GM19193 (cell line): ENCODE data around the gene TENT5C.

Source experiments
- POLR2A ChIP-seq: IDR thresholded peaks from 4 replicates; pipeline ENCODE4 v1.6.1; 2011; ENCODE audit not compliant: insufficient read depth, insufficient read length; ENCODE audit errors: extremely low read depth

Gene TENT5C

DNA sequence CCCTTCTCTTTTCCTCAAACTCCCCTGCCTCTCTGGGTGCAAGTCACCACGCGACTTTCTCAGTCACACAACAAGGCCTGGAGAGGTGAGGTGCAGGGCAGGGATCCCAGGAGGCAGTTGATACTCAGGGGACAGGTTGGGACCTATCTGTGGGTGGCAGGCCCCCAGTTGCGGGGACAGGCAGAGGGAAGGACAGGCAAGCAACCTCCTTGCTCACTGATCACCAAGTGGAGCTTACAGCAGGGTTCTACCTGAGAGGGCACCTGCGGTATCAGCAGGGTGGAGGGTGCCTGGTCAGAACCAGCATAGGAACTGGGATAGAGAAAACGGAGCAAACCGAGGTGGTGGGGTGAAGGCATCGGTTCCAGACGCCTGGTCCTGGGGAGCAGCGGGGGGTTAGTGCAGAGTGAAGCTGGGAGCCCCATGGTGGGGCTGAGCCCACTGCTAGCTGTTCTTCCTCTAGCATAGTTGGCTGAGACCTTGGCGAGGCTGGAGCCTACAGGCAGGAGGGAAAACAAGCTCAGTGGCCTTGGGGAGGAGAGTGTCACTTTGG, 24.4 kb upstream of the TENT5C start:
- TF ChIP-seq POLR2A = no peak

DNA sequence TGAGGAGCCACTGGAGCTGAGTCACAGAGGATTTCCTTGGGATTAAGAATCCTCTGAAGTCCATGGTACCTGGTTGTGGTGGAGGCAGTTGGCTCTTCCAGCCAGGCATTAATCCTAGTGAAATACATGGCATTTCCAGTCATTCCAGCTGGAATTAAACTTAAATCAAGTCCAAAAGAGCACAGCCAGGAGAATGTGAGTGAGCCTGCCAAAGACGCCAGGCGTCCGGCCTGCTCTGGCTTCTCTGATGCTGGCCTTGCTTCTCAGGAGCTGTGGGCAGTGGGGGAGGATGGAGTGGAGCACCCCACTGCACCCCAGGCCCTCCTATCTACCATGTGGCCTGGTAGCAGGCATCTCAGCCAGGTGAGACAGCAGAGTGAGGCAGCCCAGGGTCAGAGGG, 23.4 kb upstream of the TENT5C start:
- no peak for TF ChIP-seq POLR2A

GRCh38 chr1:117583247-117583646, 22.6 kb upstream of the TENT5C start:
- no peak for TF ChIP-seq POLR2A

DNA sequence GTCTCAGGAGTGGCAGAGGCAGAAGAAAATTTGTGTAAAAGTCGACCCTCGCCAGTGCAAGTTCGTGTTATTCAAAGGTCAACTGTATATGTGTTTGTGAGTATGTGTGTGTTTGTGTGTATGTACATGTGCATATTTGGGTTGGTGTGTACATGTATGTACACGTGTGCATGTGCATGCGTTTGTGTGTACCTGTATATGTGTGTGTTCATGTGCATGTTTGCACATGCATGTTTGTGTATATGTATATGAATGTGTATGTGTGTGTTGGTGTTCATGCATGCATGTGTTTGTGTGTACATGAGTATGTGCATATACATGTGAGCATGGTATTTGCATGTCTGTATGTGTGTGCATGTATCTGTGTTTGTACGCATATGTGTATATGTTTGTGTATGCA, 21.7 kb upstream of the TENT5C start:
- TF ChIP-seq POLR2A = no peak

GRCh38 chr1:117585086-117585485, 20.8 kb upstream of the TENT5C start:
- TF ChIP-seq POLR2A = no peak

DNA sequence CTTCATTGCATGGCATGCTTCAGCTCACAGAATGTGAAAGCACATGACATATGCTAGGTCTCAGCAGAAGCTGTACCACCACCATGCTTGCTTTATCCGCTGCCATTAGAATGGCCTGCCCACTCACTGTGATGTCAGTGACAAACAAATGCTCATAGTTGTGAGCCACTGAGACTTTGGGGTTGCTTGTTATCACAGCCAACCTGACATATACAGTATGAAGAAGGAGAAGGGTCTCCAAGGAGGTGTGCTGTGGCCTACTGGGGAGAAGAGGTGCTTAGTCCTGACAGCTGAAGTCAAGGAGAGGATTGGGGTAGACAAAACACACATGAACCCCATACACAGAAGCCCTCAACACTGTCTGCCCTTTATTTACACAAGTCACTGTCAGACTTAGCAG, 19.5 kb upstream of the TENT5C start:
- TF ChIP-seq POLR2A = no peak

GRCh38 chr1:117586747-117587498, 18.9 kb upstream of the TENT5C start:
- no peak for TF ChIP-seq POLR2A

DNA sequence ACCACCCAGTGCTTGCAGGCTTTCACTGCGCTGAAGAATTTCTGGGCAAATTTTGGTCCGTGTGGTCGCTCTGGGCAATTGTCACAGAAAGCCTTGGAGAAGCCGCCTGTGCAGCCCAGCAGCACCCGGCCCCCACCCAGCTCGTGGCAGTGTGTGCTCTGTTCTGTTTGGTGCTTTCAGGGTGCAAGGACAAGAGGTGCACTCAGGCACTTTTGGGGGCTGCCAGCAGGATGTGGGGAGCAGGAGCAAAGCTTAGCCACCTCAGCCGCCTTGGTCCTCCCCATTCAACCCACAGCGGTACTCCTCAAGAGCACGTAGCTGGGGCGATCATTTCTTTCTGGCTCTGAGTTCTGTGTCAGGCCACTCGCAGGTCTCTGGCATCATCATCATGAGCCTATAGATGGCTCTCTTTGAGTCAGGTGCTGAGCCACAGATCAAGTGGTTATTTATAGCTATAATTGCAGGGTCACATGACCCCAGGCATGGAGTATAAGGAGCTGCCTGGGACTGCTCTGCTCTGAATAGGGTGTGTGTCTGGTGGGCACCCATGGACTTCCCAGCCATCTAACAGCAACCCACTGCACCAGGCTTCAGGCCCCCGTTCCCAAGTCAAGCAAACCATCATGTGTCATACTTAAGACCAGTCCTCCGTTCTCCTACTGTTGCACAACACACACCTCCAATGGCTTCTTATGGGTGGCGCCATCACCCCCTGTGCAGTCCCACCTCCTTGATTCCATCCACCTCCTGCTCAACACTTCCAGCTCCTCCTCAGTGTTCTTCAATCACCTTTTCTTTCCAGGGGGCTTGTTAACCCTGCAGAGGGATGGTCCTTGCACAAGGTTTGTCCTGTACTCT, 18.1 kb upstream of the TENT5C start:
- no peak for TF ChIP-seq POLR2A

DNA sequence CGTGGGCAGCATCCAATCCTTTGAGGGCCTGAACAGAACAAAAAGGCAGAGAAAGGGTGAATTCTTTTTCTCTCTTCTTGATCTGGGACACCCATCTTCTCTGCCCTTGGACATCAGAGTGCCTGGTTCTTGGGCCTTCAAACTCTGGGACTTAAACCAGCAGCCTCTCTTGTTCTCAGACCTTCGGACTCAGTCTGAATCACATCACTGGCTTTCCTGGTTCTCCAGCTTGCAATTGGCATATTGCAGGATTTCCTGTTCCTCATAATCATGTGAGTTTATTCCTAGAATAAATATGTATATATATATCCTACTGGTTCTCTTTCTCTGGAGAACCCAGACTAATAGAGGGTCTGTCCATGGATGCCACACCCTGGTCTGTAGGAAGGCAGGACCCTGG, 16.3 kb upstream of the TENT5C start:
- no peak for TF ChIP-seq POLR2A

DNA sequence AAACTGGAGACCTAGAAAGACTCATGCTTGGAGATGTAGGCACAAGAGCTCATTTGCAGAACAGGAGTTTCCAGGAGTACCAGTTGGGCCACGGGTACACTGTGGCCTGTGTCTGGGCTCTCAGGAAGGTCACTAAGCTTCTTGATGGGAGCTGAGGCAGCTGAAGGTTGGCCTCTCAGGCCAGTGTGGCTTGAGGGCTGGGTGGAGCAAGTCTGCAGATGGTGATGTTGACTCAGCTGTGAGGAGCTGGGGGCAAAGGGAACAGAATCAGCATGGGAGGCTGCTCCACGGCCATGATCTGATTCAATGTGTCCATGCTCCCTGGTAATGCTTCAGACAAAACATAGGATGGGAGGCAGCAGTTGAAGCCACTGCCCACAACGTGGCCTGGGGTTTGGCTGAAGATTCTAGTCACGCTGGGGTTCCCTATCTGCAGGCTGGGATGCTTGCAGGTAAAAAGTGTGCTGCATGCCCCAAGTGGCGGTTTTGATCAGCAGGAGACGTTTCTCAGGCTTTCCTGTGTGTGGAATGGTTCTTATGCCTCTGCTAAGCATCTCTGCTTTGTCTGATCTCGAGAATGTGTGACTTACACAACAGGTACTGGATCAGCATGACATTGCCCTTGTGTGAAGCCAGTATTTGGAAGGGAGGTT, 15.4 kb upstream of the TENT5C start:
- no peak for TF ChIP-seq POLR2A

DNA sequence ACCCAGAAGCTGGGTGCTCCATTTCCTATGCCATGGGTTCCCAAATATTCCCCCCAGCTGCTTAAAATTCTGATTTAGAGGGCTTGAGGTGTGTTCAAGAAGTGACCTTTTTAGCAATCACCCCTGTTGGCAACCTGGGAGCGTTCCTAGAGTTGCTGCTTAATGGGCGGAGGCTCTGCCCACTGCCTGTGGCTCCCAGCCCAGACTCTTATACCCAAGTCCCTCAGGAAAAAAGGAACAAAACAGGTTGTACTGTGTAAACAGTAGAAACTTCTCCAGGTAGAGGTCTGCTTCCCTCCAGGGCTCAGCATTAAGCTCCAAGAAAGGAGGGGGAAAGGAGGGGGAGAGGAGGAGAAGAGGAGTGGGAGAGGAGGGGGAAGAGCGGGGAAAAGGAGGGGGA, 14.6 kb upstream of the TENT5C start:
- TF ChIP-seq POLR2A = no peak

GRCh38 chr1:117592155-117592554, 13.7 kb upstream of the TENT5C start:
- no peak for TF ChIP-seq POLR2A

GRCh38 chr1:117594261-117594990, 11.4 kb upstream of the TENT5C start:
- no peak for TF ChIP-seq POLR2A

- no peak for TF ChIP-seq POLR2A
Measured at GRCh38 chr1:117596023-117596720, 9.7 kb upstream of the TENT5C start.
